ENCODE results near the gene CEP350.
A peak's percentile ranks its signal among the peaks of the same experiment; 100 is the strongest.

Gene CEP350

DNA sequence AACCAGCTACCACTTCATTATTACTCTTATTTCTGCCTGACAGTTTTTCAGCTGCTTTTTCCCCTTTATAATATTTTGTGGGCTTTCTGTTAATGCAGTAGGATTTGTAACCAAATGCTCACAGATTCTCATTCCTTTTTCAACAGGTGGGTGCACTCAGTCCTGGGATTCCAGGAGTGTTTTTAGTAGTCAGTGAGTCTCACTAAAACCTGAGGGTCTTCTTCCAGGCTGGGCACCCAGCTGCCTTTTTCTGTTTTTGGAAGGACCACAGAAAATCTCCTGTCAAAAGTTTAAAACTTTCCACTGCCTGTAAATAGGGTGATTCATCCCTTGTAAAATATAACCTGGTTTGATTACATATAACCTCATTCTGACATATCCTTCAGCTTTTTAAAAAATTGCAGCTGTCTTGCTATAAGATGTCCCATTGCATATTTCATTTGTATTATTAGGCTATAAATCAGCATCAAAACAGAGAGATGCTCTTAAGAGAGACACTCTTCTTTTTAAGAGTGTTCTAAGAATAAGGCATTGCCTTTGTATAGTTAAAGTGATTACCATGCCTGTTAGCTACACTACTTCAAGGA is 16.8 kb upstream of the CEP350 start:
- no peaks in the 10 kb centered on the region for H3K9me3 ChIP-seq
- peaks cover 0 to 7% of the 10 kb centered on the region in 2 experiments for H3K4me1 ChIP-seq (ENCODE audit: control insufficient read depth in 1 of 2, insufficient read depth in 1 of 2, low read depth in 1 of 2, low read length in 1 of 2)
- H3K36me3 ChIP-seq: no peaks in the 10 kb centered on the region
- no peak overlapping the region for H3K4me3 ChIP-seq (ENCODE audit: low read depth in 1 of 2, low read length in 1 of 2)
- no peak overlapping the region for H3K27ac ChIP-seq
- H3K27me3 ChIP-seq: no peaks in the 10 kb centered on the region
- TF ChIP-seq, protein P1, sequence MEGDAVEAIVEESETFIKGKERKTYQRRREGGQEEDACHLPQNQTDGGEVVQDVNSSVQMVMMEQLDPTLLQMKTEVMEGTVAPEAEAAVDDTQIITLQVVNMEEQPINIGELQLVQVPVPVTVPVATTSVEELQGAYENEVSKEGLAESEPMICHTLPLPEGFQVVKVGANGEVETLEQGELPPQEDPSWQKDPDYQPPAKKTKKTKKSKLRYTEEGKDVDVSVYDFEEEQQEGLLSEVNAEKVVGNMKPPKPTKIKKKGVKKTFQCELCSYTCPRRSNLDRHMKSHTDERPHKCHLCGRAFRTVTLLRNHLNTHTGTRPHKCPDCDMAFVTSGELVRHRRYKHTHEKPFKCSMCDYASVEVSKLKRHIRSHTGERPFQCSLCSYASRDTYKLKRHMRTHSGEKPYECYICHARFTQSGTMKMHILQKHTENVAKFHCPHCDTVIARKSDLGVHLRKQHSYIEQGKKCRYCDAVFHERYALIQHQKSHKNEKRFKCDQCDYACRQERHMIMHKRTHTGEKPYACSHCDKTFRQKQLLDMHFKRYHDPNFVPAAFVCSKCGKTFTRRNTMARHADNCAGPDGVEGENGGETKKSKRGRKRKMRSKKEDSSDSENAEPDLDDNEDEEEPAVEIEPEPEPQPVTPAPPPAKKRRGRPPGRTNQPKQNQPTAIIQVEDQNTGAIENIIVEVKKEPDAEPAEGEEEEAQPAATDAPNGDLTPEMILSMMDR (IDR thresholded peaks at IDR 0.05): no peak

DNA sequence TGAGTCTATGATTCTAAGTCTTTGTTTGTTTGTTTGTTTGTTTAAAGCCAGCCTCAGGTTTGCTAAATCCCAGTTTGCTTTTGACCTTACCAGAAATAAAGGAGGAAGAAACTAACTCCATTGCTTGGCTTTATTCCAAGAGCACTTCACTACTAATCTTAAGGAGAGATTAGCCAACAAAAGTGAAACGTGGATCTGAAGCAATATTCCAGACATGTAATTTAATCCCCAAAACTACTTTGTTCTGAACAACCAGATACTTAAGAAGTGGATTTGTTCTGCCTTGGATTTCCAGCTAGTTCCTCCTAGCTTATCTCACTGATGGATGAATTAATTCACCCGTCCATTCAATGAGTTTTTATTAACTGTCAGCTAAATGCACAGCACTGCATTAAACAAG is 15.9 kb upstream of the CEP350 start:
- H3K36me3 ChIP-seq: no peaks in the 10 kb centered on the region
- no peaks in the 10 kb centered on the region for H3K27me3 ChIP-seq
- no peaks in the 10 kb centered on the region for H3K9me3 ChIP-seq
- peaks cover 0 to 7% of the 10 kb centered on the region in 2 experiments for H3K4me1 ChIP-seq (ENCODE audit: control insufficient read depth in 1 of 2, insufficient read depth in 1 of 2, low read depth in 1 of 2, low read length in 1 of 2)
- H3K27ac ChIP-seq: no peak overlapping the region
- H3K4me3 ChIP-seq (ENCODE audit: low read depth in 1 of 2, low read length in 1 of 2): no peak overlapping the region
- TF ChIP-seq, protein P1 (IDR thresholded peaks at IDR 0.05): no peak

DNA sequence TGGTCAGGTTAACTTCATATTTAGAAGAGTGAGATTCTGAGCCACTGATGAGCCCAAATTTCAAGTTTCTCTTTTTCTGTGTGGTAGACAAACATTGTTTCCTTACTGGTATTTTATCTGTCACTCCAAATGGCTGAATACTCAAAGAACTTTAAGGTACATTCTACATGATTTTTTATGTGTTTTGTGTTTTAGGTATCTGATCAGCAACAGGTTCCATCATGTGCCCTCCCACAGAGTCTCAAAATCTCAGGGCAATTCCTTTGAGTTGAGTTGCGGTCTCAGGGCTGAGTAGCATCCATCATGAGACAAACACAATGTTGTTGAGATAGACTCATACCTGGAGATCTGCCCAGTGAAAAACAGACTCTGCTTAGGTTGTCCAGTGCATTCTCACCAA is 14.7 kb upstream of the CEP350 start:
- Histone ChIP-seq H3K4me3 (ENCODE audit: low read depth in 1 of 2, low read length in 1 of 2) (no peak overlapping the region), H3K9me3 (no peaks in the 10 kb centered on the region), H3K27me3 (no peaks in the 10 kb centered on the region), H3K36me3 (no peaks in the 10 kb centered on the region), H3K4me1 (ENCODE audit: control insufficient read depth in 1 of 2, insufficient read depth in 1 of 2, low read depth in 1 of 2, low read length in 1 of 2) (peaks cover 0 to 7% of the 10 kb centered on the region in 2 experiments), H3K27ac (no peak overlapping the region)
- TF ChIP-seq, protein P1 (IDR thresholded peaks at IDR 0.05): no peak

DNA sequence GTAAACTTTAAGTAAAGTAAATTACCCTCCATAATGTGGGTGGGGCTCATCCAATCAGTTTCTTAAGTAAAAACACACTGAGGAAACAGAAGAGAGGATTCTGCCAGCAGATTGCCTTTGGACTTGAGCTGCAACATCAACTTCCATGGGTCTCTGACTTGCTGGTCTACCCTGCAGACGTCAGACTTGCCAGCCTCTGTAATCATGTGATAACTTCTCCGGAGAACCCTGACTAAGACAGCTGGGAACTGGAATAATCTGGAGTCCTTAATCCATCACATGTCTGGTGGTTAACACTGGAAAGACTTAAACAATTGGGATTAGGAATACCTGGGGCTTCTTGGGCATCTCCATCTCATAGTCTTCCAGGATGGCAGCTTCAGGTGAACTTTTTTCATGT is 13.2 kb upstream of the CEP350 start:
- Histone ChIP-seq H3K36me3 (no peaks in the 10 kb centered on the region), H3K27me3 (no peaks in the 10 kb centered on the region), H3K27ac (no peak overlapping the region), H3K4me1 (ENCODE audit: control insufficient read depth in 1 of 2, insufficient read depth in 1 of 2, low read depth in 1 of 2, low read length in 1 of 2) (peaks cover 0 to 7% of the 10 kb centered on the region in 2 experiments), H3K4me3 (ENCODE audit: low read depth in 1 of 2, low read length in 1 of 2) (no peak overlapping the region), H3K9me3 (no peaks in the 10 kb centered on the region)
- TF ChIP-seq, protein P1 (IDR thresholded peaks at IDR 0.05): no peak

DNA sequence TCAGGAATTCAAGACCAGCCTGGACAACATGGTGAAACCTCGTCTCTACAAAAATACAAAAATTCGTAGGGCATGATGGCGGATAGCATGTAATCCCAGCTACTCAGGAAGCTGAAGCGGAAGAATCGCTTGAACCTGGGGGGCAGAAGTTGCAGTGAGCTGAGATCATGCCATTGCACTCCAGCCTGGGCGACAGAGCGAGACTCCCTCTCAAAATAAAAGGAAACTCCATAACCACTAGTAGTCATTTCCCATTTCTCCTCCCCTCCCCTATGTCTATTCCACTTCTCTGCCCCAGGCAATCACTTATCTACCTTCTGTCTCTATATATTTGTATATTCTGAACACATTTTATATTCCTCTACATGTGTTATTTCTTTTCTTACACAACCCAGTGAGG is 4.0 kb upstream of the CEP350 start:
- TF ChIP-seq, protein P1 (IDR thresholded peaks at IDR 0.05): no peak
- Histone ChIP-seq H3K4me3 (ENCODE audit: low read depth in 1 of 2, low read length in 1 of 2) (no peak overlapping the region), H3K4me1 (ENCODE audit: control insufficient read depth in 1 of 2, insufficient read depth in 1 of 2, low read depth in 1 of 2, low read length in 1 of 2) (peaks cover 38 to 40% of the 10 kb centered on the region in 2 experiments), H3K9me3 (no peaks in the 10 kb centered on the region), H3K27ac (peak overlapping the region; percentile 92), H3K36me3 (no peaks in the 10 kb centered on the region), H3K27me3 (no peaks in the 10 kb centered on the region)
